ENCODE measurements around the gene PKDCC.

Gene PKDCC

DNA sequence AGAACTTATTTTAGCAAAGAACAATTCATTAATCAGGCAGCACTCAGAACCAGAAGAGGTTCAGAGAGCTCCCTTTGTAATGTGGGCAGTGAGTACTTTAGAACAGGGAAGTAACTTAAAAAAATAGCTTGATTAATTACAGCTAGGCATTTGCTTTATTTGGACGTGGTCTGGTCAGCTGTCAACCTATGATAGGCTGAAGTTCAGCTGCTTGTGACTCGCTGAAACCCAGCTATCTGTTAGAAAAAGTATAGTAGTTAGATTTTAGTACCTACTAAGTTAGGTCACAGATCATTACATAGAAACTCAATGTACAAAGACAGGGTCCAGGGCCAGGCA lies 40.0 kb downstream of the PKDCC start:
- DNase-seq (ENCODE audit: low spot score), result no peak
- TF ChIP-seq, protein P1, sequence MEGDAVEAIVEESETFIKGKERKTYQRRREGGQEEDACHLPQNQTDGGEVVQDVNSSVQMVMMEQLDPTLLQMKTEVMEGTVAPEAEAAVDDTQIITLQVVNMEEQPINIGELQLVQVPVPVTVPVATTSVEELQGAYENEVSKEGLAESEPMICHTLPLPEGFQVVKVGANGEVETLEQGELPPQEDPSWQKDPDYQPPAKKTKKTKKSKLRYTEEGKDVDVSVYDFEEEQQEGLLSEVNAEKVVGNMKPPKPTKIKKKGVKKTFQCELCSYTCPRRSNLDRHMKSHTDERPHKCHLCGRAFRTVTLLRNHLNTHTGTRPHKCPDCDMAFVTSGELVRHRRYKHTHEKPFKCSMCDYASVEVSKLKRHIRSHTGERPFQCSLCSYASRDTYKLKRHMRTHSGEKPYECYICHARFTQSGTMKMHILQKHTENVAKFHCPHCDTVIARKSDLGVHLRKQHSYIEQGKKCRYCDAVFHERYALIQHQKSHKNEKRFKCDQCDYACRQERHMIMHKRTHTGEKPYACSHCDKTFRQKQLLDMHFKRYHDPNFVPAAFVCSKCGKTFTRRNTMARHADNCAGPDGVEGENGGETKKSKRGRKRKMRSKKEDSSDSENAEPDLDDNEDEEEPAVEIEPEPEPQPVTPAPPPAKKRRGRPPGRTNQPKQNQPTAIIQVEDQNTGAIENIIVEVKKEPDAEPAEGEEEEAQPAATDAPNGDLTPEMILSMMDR (IDR thresholded peaks at IDR 0.05; ENCODE audit: extremely low read depth, missing control alignments), result no peak

DNA sequence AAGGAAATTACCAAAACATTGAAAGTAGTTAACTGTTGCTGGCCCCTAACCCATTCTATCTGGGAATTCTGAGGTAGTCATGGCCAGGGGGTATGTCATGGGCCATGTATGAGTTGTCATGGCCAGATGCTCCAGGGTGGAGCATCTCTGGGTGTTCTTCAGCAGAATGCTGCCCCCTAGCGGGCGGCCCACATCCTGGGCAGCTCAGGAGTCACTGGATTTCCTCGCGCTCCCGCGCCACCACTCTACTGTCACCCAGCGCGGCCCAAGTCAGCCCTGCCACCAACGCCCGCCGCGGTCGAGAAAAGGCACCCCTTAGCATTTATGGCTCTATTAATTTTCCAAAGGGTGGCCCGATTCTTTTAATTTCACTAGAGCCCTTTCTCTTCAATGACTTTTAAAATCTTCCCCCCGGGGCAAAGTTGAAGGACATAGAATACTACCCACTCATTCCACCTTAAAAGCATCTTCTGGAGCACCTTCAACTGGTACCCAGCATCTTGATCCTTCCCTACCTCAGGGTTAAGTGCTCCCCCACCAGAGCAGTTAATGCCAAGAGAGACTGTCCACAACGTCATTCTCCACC lies 41.6 kb downstream of the PKDCC start:
- DNase-seq (ENCODE audit: low spot score), result peak; percentile 71
- TF ChIP-seq, protein P1 (IDR thresholded peaks at IDR 0.05; ENCODE audit: extremely low read depth, missing control alignments), result peak; percentile 74

DNA sequence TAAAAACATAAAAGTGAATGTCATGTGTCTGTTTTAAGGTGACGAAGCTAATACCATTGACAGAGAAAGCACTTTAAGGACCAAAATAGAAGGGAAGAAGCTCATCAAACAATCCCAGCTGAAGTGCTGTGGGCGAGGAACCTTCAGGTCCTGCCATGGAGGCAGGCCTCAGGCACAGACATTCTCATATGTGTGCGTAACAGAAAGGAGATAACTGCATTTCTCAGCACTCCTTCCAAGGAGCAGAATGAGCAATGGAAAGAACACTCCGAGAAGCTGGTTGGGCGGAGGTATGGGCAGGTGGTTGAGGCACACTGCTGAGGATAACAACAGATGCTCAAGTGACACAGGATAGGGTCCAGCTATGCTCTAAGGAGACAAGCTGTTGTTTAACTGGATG lies 42.4 kb downstream of the PKDCC start:
- DNase-seq (ENCODE audit: low spot score), result no peak
- TF ChIP-seq, protein P1 (IDR thresholded peaks at IDR 0.05; ENCODE audit: extremely low read depth, missing control alignments), result no peak

DNA sequence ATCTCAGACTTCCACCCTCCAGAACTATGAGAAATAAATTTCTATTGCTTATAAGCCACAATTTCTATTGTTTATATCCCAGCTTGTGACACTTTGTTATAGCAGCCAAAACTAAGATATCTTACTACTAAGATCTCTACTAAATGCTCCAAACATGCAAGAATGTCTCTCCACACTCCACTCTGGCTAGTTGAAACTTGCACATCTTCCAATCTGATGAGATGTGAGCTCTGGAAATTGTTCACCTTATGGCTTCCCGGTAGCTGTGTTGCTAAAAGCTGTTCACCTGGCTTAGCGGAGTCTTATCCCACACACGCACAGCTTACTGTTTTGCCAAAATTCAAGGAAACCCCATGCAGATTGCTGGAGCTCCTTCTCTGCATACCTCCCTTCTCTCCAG lies 43.9 kb downstream of the PKDCC start:
- DNase-seq (ENCODE audit: low spot score), result no peak
- TF ChIP-seq, protein P1 (IDR thresholded peaks at IDR 0.05; ENCODE audit: extremely low read depth, missing control alignments), result no peak

DNA sequence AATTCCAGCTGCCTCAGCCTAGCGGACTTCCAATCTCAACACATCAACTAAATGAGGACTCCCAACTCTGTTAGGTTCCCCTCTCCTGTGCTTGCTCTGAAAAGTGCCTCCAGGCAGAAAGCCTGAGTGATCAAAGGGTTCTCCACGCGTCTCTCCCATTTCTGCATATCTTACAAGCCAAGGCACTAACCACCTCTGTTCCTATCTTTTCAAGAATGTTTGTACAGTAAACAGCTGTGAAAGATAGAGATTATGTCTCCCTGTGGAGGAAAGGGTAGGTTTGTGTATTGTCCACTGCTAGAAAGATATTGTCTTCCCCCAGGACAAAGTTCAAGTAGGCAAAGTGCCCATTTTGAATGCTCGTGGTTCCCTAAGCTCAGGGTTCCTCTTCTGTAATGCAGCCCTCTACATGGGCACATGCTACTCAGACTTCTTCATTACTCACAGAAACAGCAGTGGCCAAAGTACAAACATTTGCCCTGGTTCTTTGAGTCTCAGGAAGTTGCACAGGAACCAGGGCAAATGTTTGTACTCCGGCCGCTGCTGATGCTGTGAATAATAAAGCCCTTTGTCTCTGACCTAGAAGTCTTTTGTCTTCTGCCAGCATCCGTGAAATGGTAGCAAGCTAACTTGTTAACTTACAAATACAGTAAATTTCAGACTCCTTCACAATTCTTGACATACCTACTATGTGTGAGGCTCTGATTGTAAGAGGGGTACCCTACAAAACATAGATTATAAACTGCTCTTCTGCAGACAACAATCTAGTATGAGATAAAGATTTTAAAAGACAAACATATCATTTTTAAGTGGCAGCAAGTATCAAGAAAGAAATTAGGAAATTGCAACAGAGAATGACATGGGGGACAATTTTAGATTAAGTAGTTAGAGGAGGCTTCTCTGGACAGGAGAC lies 44.5 kb downstream of the PKDCC start:
- TF ChIP-seq, protein P1 (IDR thresholded peaks at IDR 0.05; ENCODE audit: extremely low read depth, missing control alignments), result no peak
- no peak for DNase-seq (ENCODE audit: low spot score)

DNA sequence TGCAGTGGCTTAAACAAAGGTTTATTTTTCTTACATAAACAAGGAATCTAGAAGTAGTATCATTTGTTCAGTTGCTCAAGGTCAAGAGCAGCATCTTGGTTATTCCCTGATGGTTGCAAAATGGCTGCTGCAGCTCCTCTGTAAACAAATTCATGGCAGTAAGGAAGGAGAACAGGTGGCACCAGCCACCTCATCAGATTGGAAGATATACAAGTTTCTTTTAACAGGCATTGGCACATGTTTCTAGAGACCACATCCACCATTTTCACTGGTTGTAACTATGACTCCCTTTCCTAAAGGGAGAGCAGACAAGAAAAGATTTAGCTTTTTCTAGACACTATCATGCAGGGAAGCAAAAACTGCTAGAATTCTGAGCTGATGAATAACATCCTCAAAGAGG lies 46.3 kb downstream of the PKDCC start:
- TF ChIP-seq, protein P1 (IDR thresholded peaks at IDR 0.05; ENCODE audit: extremely low read depth, missing control alignments), result no peak
- DNase-seq (ENCODE audit: low spot score), result no peak

DNA sequence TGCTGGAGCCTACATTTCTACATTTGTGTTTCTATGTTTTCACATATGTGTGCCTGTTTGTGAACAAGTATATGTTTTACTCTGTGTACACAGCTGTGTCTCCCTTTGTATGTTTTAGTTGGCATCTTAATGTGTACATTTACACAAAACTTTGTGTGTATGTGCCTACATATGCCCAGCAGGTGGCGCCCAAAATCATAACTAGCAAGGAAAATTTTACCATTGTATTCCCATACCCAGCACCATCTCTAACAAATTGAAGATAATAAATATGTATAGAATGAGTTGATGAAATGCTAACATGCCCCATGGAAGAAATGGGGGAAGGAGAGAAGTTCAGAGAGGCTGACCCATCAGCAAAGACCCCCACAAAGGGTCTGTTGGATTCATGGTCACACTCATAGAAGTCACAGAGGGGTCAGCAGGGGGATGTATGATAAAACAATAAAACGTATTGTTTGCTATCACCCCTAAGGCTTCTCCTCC lies 48.1 kb downstream of the PKDCC start:
- peak; percentile 48 for DNase-seq (ENCODE audit: low spot score)
- TF ChIP-seq, protein P1 (IDR thresholded peaks at IDR 0.05; ENCODE audit: extremely low read depth, missing control alignments), result peak; percentile 45

All from GM20000 (cell line).